Astrocyte (in vitro differentiated cells and primary cell): ENCODE measurements around the gene FBXW8. TPM values are rescaled to one million over a fixed set of nuclear protein-coding genes. Genes with fewer than 3 reads are reported as not detected.

ENCODE experiments used
- DNase-seq: peaks from one replicate; pipeline ENCODE4 v3.0.0-alpha.2; 2010; ENCODE audit warnings: low read depth
- FAIRE-seq: peaks from 2 replicates; lab custom pipeline; 2011; peaks lifted over from hg19 to GRCh38; lab: Jason Lieb, UNC
- H2AFZ ChIP-seq: 2 replicates; pipeline ENCODE4 v1.6.0; 2012; ENCODE audit warnings: low read depth, low read length, inconsistent platforms
- H3K27ac ChIP-seq: 2 replicates; pipeline ENCODE4 v1.5.1; 2011; ENCODE audit warnings: low read depth, low read length, inconsistent platforms
- H3K27me3 ChIP-seq: 2 replicates; pipeline ENCODE4 v1.6.0; 2011; ENCODE audit warnings: low read length, inconsistent platforms; ENCODE audit not compliant: insufficient read depth
- H3K36me3 ChIP-seq: 2 replicates; pipeline ENCODE4 v1.5.1; 2011; ENCODE audit warnings: low read length, inconsistent platforms; ENCODE audit not compliant: insufficient read depth
- H3K4me1 ChIP-seq: 2 replicates; pipeline ENCODE4 v1.5.1; 2011; ENCODE audit warnings: low read length, inconsistent platforms; ENCODE audit not compliant: insufficient read depth
- H3K4me2 ChIP-seq: 2 replicates; pipeline ENCODE4 v1.6.0; 2012; ENCODE audit warnings: low read length, inconsistent platforms
- H3K4me3 ChIP-seq: 2 replicates; pipeline ENCODE4 v1.5.1; 2011; ENCODE audit warnings: low read depth, mild to moderate bottlenecking, low read length, inconsistent platforms; ENCODE audit not compliant: insufficient read depth
- H3K79me2 ChIP-seq: 2 replicates; pipeline ENCODE4 v1.6.0; 2012; ENCODE audit warnings: mild to moderate bottlenecking, low read length, inconsistent platforms; ENCODE audit not compliant: insufficient read depth
- H3K9ac ChIP-seq: 2 replicates; pipeline ENCODE4 v1.6.0; 2012; ENCODE audit warnings: mild to moderate bottlenecking, low read length, inconsistent platforms
- H3K9me3 ChIP-seq: 2 replicates; pipeline ENCODE4 v1.5.1; 2012; ENCODE audit warnings: low read depth, mild to moderate bottlenecking, low read length, inconsistent platforms; ENCODE audit not compliant: insufficient read depth
- H4K20me1 ChIP-seq: 2 replicates; pipeline ENCODE4 v1.6.0; 2012; ENCODE audit warnings: low read length, inconsistent platforms; ENCODE audit not compliant: insufficient read depth
- H3K27ac Mint-ChIP-seq: one replicate; pipeline ENCODE4 v1.8.0; 2021; ENCODE audit warnings: mild to moderate bottlenecking, mixed read lengths; ENCODE audit not compliant: unreplicated experiment
- H3K27me3 Mint-ChIP-seq: one replicate; pipeline ENCODE4 v1.8.0; 2021; ENCODE audit warnings: low read depth, mixed read lengths; ENCODE audit not compliant: unreplicated experiment
- H3K36me3 Mint-ChIP-seq: one replicate; pipeline ENCODE4 v1.8.0; 2021; ENCODE audit warnings: low read depth, mixed read lengths; ENCODE audit not compliant: unreplicated experiment
- H3K4me1 Mint-ChIP-seq: one replicate; pipeline ENCODE4 v1.8.0; 2021; ENCODE audit warnings: low read depth, mixed read lengths; ENCODE audit not compliant: unreplicated experiment
- H3K4me3 Mint-ChIP-seq: one replicate; pipeline ENCODE4 v1.8.0; 2021; ENCODE audit warnings: mild to moderate bottlenecking, moderate library complexity, mixed read lengths; ENCODE audit not compliant: unreplicated experiment
- H3K9me3 Mint-ChIP-seq: one replicate; pipeline ENCODE4 v1.8.0; 2021; ENCODE audit warnings: mild to moderate bottlenecking, mixed read lengths; ENCODE audit not compliant: unreplicated experiment
- CTCF ChIP-seq: IDR thresholded peaks from 2 replicates; pipeline ENCODE4 v1.5.1; 2011; ENCODE audit warnings: low read depth, mild to moderate bottlenecking, inconsistent platforms, low read length, moderate library complexity; ENCODE audit not compliant: insufficient read depth
- EZH2 ChIP-seq: IDR thresholded peaks from 2 replicates; pipeline ENCODE4 v1.6.1; 2012; ENCODE audit warnings: mild to moderate bottlenecking, low read length, inconsistent platforms; ENCODE audit not compliant: insufficient read depth
- total RNA-seq: library from RNA; stranded (reverse); gene quantifications from 2 replicates; pipeline ENCODE4 v1.2.1, GENCODE V29; 2021

Gene FBXW8
- total RNA-seq, 1 donor from 2014 or later: 26.4 TPM

- no peak for TF ChIP-seq CTCF
- no peak for TF ChIP-seq EZH2
- peaks cover 4% of the 10 kb centered on the region for H3K4me1 Mint-ChIP-seq
- Histone ChIP-seq H3K79me2 (no peaks in the 10 kb centered on the region), H3K4me2 (no peak overlapping the region), H3K36me3 (no peaks in the 10 kb centered on the region), H3K4me3 (no peak overlapping the region), H3K27ac (no peak overlapping the region), H3K9ac (no peak overlapping the region), H3K9me3 (no peaks in the 10 kb centered on the region), H2AFZ (no peak overlapping the region), H3K27me3 (peaks cover 2% of the 10 kb centered on the region), H3K4me1 (no peaks in the 10 kb centered on the region), H4K20me1 (no peaks in the 10 kb centered on the region)
- DNase-seq (no peak), FAIRE-seq (no peak)
- no peaks in the 10 kb centered on the region for H3K27me3 Mint-ChIP-seq
- no peak overlapping the region for H3K27ac Mint-ChIP-seq
- no peaks in the 10 kb centered on the region for H3K9me3 Mint-ChIP-seq
- H3K36me3 Mint-ChIP-seq: no peaks in the 10 kb centered on the region
- H3K4me3 Mint-ChIP-seq: no peak overlapping the region
Observed at GRCh38 chr12:117076410-117077372, 165.9 kb downstream of the FBXW8 start.

- no peak overlapping the region for H3K4me3 Mint-ChIP-seq
- no peak for DNase-seq
- peaks cover 11% of the 10 kb centered on the region for H3K27me3 Mint-ChIP-seq
- no peak overlapping the region for H3K4me3 ChIP-seq
- H3K27ac Mint-ChIP-seq: no peak overlapping the region
- no peaks in the 10 kb centered on the region for H3K36me3 ChIP-seq
- peaks cover 5% of the 10 kb centered on the region for H3K27me3 ChIP-seq
- no peak for FAIRE-seq
- H3K4me1 Mint-ChIP-seq: peaks cover 4% of the 10 kb centered on the region
- H3K9ac ChIP-seq: no peak overlapping the region
- H3K79me2 ChIP-seq: no peaks in the 10 kb centered on the region
- H3K4me2 ChIP-seq: no peak overlapping the region
- H4K20me1 ChIP-seq: no peaks in the 10 kb centered on the region
- no peak overlapping the region for H3K27ac ChIP-seq
- H2AFZ ChIP-seq: no peak overlapping the region
- TF ChIP-seq CTCF (no peak), EZH2 (no peak)
- H3K36me3 Mint-ChIP-seq: no peaks in the 10 kb centered on the region
- no peaks in the 10 kb centered on the region for H3K9me3 Mint-ChIP-seq
- H3K4me1 ChIP-seq: no peaks in the 10 kb centered on the region
- no peaks in the 10 kb centered on the region for H3K9me3 ChIP-seq
Observed at GRCh38 chr12:117079487-117079886, 168.7 kb downstream of the FBXW8 start.

GRCh38 chr12:117080661-117081144, 170.0 kb downstream of the FBXW8 start:
- peaks cover 5% of the 10 kb centered on the region for H3K27me3 ChIP-seq
- H3K36me3 ChIP-seq: no peaks in the 10 kb centered on the region
- H3K79me2 ChIP-seq: no peaks in the 10 kb centered on the region
- no peaks in the 10 kb centered on the region for H3K9me3 ChIP-seq
- H4K20me1 ChIP-seq: no peaks in the 10 kb centered on the region
- H3K4me2 ChIP-seq: no peak overlapping the region
- H3K4me3 Mint-ChIP-seq: no peak overlapping the region
- no peak overlapping the region for H3K27ac ChIP-seq
- DNase-seq: no peak
- H3K36me3 Mint-ChIP-seq: no peaks in the 10 kb centered on the region
- H3K27ac Mint-ChIP-seq: no peak overlapping the region
- no peaks in the 10 kb centered on the region for H3K9me3 Mint-ChIP-seq
- H3K9ac ChIP-seq: no peak overlapping the region
- H3K4me1 Mint-ChIP-seq: peaks cover 4% of the 10 kb centered on the region
- no peak overlapping the region for H2AFZ ChIP-seq
- no peak overlapping the region for H3K4me3 ChIP-seq
- no peak for FAIRE-seq
- H3K4me1 ChIP-seq: no peaks in the 10 kb centered on the region
- H3K27me3 Mint-ChIP-seq: peaks cover 13% of the 10 kb centered on the region
- TF ChIP-seq EZH2 (no peak), CTCF (no peak)
